GM23338 (cell line): ENCODE data around the gene SLC8A1.

Experiments used
- CREB1 ChIP-seq: fragments of 250-450 bp; sonication (Bioruptor Pico); IDR thresholded peaks from 2 replicates; pipeline ENCODE4 v1.5.0; 2020; ENCODE audit warnings: low read depth, mild to moderate bottlenecking, moderate library complexity
- CTCF ChIP-seq, 2 experiments: fragments of 200-600 bp in 1 of 2; sonication (generic) in 1 of 2; conservative IDR thresholded peaks; 2 replicates each; pipeline versions ENCODE4 v1.5.1 to v1.6.1; 2016 to 2017; ENCODE audit warnings: antibody characterized with exemption in 2 of 2, low read depth in 2 of 2, mild to moderate bottlenecking in 2 of 2, moderate library complexity in 1 of 2
- EZH2 ChIP-seq: fragments of 200-600 bp; sonication (generic); IDR thresholded peaks from one replicate; pipeline ENCODE4 v1.8.0; 2017; ENCODE audit warnings: antibody characterized with exemption, mild to moderate bottlenecking, low read depth; ENCODE audit not compliant: unreplicated experiment
- NANOG ChIP-seq: IDR thresholded peaks from 2 replicates; pipeline ENCODE4 v1.6.1; 2016; ENCODE audit warnings: antibody characterized with exemption, borderline replicate concordance
- POLR2AphosphoS5 ChIP-seq: IDR thresholded peaks from 2 replicates; pipeline ENCODE4 v1.6.1; 2016; ENCODE audit warnings: antibody characterized with exemption, low read depth
- REST ChIP-seq: IDR thresholded peaks from one replicate; pipeline ENCODE4 v1.6.1; 2018; ENCODE audit warnings: antibody characterized with exemption; ENCODE audit not compliant: unreplicated experiment

- TF ChIP-seq CTCF (conservative IDR thresholded peaks at IDR 0.05; ENCODE audit: low read depth in 2 of 2) (no peak), EZH2 (no peak), NANOG (no peak), POLR2AphosphoS5 (no peak), REST (no peak), CREB1 (CRISPR knock-in tag) (no peak)
These were observed 94.2 kb downstream of the SLC8A1 start for GRCh38 chr2:40357667-40358066.
